HCT116 (cell line): ENCODE results near the gene CAND2.

ENCODE experiments used
- CBX3 ChIP-seq: IDR thresholded peaks from 2 replicates; pipeline ENCODE4 v1.6.1; 2012; ENCODE audit warnings: low read depth
- CEBPB ChIP-seq: IDR thresholded peaks from 2 replicates; pipeline ENCODE4 v1.6.1; 2012; ENCODE audit warnings: low read depth
- EZH2 ChIP-seq: fragments of 200-600 bp; sonication (generic); IDR thresholded peaks from 2 replicates; pipeline ENCODE4 v1.6.1; 2017; ENCODE audit warnings: antibody characterized with exemption, mixed run types
- EZH2phosphoT487 ChIP-seq: fragments of 200-600 bp; IDR thresholded peaks from 2 replicates; pipeline ENCODE4 v1.6.1; 2018; ENCODE audit warnings: antibody characterized with exemption, borderline replicate concordance
- JUND ChIP-seq: IDR thresholded peaks from 2 replicates; pipeline ENCODE4 v1.6.1; 2012
- POLR2A ChIP-seq: IDR thresholded peaks from 2 replicates; pipeline ENCODE4 v1.7.0; 2011; ENCODE audit warnings: borderline replicate concordance; ENCODE audit not compliant: insufficient read depth, insufficient read length; ENCODE audit errors: extremely low read depth
- POLR2AphosphoS5 ChIP-seq: IDR thresholded peaks from 2 replicates; pipeline ENCODE4 v1.6.1; 2011; ENCODE audit warnings: mild to moderate bottlenecking, low read depth, low read length, moderate library complexity
- RAD21 ChIP-seq: IDR thresholded peaks from 2 replicates; pipeline ENCODE4 v1.6.1; 2012; ENCODE audit warnings: low read depth, mild to moderate bottlenecking
- TF ChIP-seq, protein P1 (sequence below): IDR thresholded peaks from 2 replicates; pipeline ENCODE4 v1.6.1; 2012
- TF ChIP-seq, protein P2 (sequence below), 3 experiments: fragments of 200-600 bp in 1 of 3; sonication (generic) in 1 of 3; IDR thresholded peaks in 2 of 3; conservative IDR thresholded peaks in 1 of 3; 2 replicates each; pipeline ENCODE4 v1.5.1; 2012 to 2017; ENCODE audit warnings: low read depth in 2 of 3, low read length in 2 of 3, antibody characterized with exemption in 1 of 3, borderline replicate concordance in 1 of 3, control low read depth in 1 of 3, mild to moderate bottlenecking in 1 of 3, mixed read lengths in 1 of 3, mixed run types in 1 of 3, moderate library complexity in 1 of 3; ENCODE audit not compliant: insufficient read depth in 1 of 3
- TF ChIP-seq, protein P3 (sequence below): IDR thresholded peaks from 2 replicates; pipeline ENCODE4 v1.6.1; 2012
- TF ChIP-seq, protein P4 (sequence below): IDR thresholded peaks from 2 replicates; pipeline ENCODE4 v1.6.1; 2012; ENCODE audit warnings: low read depth

DNA sequence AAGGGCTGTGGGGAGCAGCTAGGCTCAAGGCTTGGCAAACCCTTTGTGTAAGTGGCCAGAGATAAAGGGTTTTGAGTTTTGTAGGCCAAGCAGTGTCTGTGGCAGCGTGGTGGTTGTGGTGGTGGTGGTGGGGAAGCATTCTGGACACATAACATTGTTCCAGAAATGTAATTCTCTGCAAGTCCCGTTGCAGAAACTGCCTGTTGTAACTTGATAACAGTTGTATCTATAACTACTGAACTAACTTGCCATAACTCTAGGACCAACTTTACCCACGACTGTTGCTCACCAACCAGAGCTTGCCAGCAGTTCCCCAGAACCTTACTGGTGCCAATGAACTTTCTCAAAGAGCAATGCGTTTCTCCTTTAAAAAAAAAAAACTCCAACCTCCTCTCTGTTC lies 19.3 kb upstream of the CAND2 start:
- TF ChIP-seq, protein P1, sequence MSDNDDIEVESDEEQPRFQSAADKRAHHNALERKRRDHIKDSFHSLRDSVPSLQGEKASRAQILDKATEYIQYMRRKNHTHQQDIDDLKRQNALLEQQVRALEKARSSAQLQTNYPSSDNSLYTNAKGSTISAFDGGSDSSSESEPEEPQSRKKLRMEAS: no peak
- TF ChIP-seq, protein P2, sequence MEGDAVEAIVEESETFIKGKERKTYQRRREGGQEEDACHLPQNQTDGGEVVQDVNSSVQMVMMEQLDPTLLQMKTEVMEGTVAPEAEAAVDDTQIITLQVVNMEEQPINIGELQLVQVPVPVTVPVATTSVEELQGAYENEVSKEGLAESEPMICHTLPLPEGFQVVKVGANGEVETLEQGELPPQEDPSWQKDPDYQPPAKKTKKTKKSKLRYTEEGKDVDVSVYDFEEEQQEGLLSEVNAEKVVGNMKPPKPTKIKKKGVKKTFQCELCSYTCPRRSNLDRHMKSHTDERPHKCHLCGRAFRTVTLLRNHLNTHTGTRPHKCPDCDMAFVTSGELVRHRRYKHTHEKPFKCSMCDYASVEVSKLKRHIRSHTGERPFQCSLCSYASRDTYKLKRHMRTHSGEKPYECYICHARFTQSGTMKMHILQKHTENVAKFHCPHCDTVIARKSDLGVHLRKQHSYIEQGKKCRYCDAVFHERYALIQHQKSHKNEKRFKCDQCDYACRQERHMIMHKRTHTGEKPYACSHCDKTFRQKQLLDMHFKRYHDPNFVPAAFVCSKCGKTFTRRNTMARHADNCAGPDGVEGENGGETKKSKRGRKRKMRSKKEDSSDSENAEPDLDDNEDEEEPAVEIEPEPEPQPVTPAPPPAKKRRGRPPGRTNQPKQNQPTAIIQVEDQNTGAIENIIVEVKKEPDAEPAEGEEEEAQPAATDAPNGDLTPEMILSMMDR (IDR thresholded peaks at IDR 0.05 in 2 of 3, conservative IDR thresholded peaks at IDR 0.05 in 1 of 3; ENCODE audit: borderline replicate concordance in 1 of 3, insufficient read depth in 1 of 3, low read depth in 2 of 3, low read length in 2 of 3): no peak
- TF ChIP-seq EZH2: no peak
- TF ChIP-seq, protein P3, sequence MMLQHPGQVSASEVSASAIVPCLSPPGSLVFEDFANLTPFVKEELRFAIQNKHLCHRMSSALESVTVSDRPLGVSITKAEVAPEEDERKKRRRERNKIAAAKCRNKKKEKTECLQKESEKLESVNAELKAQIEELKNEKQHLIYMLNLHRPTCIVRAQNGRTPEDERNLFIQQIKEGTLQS: no peak
- TF ChIP-seq POLR2A: no peak
- TF ChIP-seq JUND: no peak
- no peak for TF ChIP-seq EZH2phosphoT487
- TF ChIP-seq RAD21: no peak
- TF ChIP-seq CBX3: no peak
- TF ChIP-seq, protein P4, sequence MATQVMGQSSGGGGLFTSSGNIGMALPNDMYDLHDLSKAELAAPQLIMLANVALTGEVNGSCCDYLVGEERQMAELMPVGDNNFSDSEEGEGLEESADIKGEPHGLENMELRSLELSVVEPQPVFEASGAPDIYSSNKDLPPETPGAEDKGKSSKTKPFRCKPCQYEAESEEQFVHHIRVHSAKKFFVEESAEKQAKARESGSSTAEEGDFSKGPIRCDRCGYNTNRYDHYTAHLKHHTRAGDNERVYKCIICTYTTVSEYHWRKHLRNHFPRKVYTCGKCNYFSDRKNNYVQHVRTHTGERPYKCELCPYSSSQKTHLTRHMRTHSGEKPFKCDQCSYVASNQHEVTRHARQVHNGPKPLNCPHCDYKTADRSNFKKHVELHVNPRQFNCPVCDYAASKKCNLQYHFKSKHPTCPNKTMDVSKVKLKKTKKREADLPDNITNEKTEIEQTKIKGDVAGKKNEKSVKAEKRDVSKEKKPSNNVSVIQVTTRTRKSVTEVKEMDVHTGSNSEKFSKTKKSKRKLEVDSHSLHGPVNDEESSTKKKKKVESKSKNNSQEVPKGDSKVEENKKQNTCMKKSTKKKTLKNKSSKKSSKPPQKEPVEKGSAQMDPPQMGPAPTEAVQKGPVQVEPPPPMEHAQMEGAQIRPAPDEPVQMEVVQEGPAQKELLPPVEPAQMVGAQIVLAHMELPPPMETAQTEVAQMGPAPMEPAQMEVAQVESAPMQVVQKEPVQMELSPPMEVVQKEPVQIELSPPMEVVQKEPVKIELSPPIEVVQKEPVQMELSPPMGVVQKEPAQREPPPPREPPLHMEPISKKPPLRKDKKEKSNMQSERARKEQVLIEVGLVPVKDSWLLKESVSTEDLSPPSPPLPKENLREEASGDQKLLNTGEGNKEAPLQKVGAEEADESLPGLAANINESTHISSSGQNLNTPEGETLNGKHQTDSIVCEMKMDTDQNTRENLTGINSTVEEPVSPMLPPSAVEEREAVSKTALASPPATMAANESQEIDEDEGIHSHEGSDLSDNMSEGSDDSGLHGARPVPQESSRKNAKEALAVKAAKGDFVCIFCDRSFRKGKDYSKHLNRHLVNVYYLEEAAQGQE: no peak
- TF ChIP-seq POLR2AphosphoS5: no peak
- no peak for TF ChIP-seq CEBPB
